Measurements from ENCODE around the gene CDV3.

DNA sequence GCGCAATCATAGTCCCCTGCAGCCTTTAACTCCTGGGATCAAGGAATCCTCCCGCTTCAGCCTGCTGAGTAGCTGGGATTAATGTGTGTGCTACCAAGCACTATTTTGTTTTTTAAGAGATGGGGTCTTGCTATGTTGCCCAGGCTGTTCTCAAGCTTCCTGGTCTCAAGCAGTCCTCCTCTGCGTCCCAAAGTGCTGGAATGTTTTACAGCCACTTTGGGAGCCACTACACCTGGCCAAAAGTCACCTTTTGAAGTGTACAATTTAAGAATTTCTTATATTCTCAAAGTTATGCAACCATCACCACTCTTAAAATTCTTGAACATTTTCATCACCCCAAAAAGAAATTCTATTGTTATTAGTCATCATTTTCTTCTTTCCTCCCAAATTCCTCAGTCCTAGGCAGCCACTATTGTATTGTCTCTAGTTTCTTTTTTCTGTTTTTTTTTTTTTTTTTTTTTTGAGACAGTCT, 17.8 kb downstream of the CDV3 start:
- TF ChIP-seq EZH2 (IDR thresholded peaks at IDR 0.05; ENCODE audit: low read depth) (no peak), CTCF (conservative IDR thresholded peaks at IDR 0.05) (no peak)

All from PC-9 (cell line).